PC-3 (cell line): Measurements from ENCODE around the gene SCUBE1. TPM values are rescaled to one million over a fixed set of nuclear protein-coding genes. Genes with fewer than 3 reads are reported as not detected.

Experiments used
- ATAC-seq: fragments of 200-7000 bp; cut with Tn5 transposase; 2 replicates; pipeline ENCODE4 v1.9.1; 2020; ENCODE audit warnings: mild to moderate bottlenecking, moderate library complexity
- BruUV-seq: library from RNA; stranded (reverse); fragments of 400-500 nt; replicated peaks from 2 replicates; lab custom pipeline; 2021; lab: Mats Ljungman, UMichigan
- CTCF ChIA-PET: fragments of 300-600 bp; sonication (Branson Sonifier 250); formaldehyde crosslinking; loops from one replicate; lab custom pipeline; 2022; ENCODE audit warnings: antibody characterized with exemption; lab: Charles Lee
- POLR2A ChIA-PET: fragments of 300-600 bp; sonication (Branson Sonifier 250); formaldehyde crosslinking; loops from one replicate; lab custom pipeline; 2022; ENCODE audit warnings: antibody characterized with exemption; ENCODE audit not compliant: unreplicated experiment; lab: Charles Lee
- DNase-seq: peaks from one replicate; pipeline ENCODE4 v3.0.0-alpha.2; 2015
- H2AFZ ChIP-seq: fragments of 300-600 bp; sonication (generic); 2 replicates; pipeline ENCODE4 v1.6.0; 2016; ENCODE audit warnings: antibody characterized with exemption, low read length
- H3F3A ChIP-seq: fragments of 300-600 bp; sonication (generic); one replicate; pipeline ENCODE4 v1.6.0; 2017; ENCODE audit warnings: antibody characterized with exemption, low read length, control low read depth, mild to moderate bottlenecking; ENCODE audit not compliant: unreplicated experiment
- H3K27ac ChIP-seq: fragments of 300-600 bp; sonication (generic); 2 replicates; pipeline ENCODE4 v1.5.1; 2016; ENCODE audit warnings: mild to moderate bottlenecking, low read length
- H3K27me3 ChIP-seq: fragments of 300-600 bp; sonication (generic); 2 replicates; pipeline ENCODE4 v1.6.1; 2016; ENCODE audit warnings: low read length, mixed read lengths
- H3K36me3 ChIP-seq: fragments of 300-600 bp; sonication (generic); 2 replicates; pipeline ENCODE4 v1.6.1; 2016; ENCODE audit warnings: low read depth, mixed run types, low read length, mixed read lengths
- H3K4me1 ChIP-seq: fragments of 300-600 bp; sonication (generic); 2 replicates; pipeline ENCODE4 v1.5.1; 2016; ENCODE audit warnings: low read length; ENCODE audit not compliant: insufficient read depth
- H3K4me2 ChIP-seq: fragments of 300-600 bp; sonication (generic); 2 replicates; pipeline ENCODE4 v1.6.0; 2016; ENCODE audit warnings: low read length
- H3K4me3 ChIP-seq: fragments of 300-600 bp; sonication (generic); 2 replicates; pipeline ENCODE4 v1.5.1; 2016; ENCODE audit warnings: mild to moderate bottlenecking, low read length, mixed read lengths
- H3K79me2 ChIP-seq: fragments of 300-600 bp; sonication (generic); 2 replicates; pipeline ENCODE4 v1.6.1; 2017; ENCODE audit warnings: low read length, mixed read lengths
- H3K9ac ChIP-seq: fragments of 300-600 bp; sonication (generic); 2 replicates; pipeline ENCODE4 v1.6.0; 2016; ENCODE audit warnings: mild to moderate bottlenecking, low read length
- H3K9me2 ChIP-seq: fragments of 300-600 bp; sonication (generic); replicated peaks from 2 replicates; pipeline ENCODE4 v1.6.1; 2016; ENCODE audit warnings: mixed run types, low read length, mixed read lengths
- H3K9me3 ChIP-seq: fragments of 300-600 bp; sonication (generic); 2 replicates; pipeline ENCODE4 v1.6.1; 2016; ENCODE audit warnings: low read length, mixed read lengths
- H4K20me1 ChIP-seq: fragments of 300-600 bp; sonication (generic); 2 replicates; pipeline ENCODE4 v1.6.1; 2016; ENCODE audit warnings: low read length, mixed read lengths
- CTCF ChIP-seq: fragments of 300-600 bp; sonication (generic); conservative IDR thresholded peaks from 2 replicates; pipeline ENCODE4 v1.5.1; 2017; ENCODE audit warnings: antibody characterized with exemption, low read depth, mild to moderate bottlenecking, low read length
- EZH2 ChIP-seq: fragments of 300-600 bp; sonication (generic); IDR thresholded peaks from one replicate; pipeline ENCODE4 v1.6.1; 2017; ENCODE audit warnings: antibody characterized with exemption, mild to moderate bottlenecking, low read length; ENCODE audit not compliant: unreplicated experiment
- EZH2phosphoT487 ChIP-seq: fragments of 300-600 bp; sonication (generic); IDR thresholded peaks from 2 replicates; pipeline ENCODE4 v1.6.1; 2018; ENCODE audit warnings: mild to moderate bottlenecking, antibody characterized with exemption, low read length, borderline replicate concordance
- intact Hi-C: fragments of 100-400 bp; cut with micrococcal nuclease; formaldehyde crosslinking; loops from 2 replicates; pipeline ENCODE4 v1.9.0; 2023
- total RNA-seq: library from RNA; depleted of rRNA; stranded (reverse); fragments of >200 nt; gene quantifications from 2 replicates; pipeline ENCODE4 v1.2.3, GENCODE V29; 2014

The SCUBE1 gene
- total RNA-seq, 1 experiment from 2014 or later: not detected

GRCh38 chr22:43242627-43243026 is 100.5 kb downstream of the SCUBE1 start:
- H2AFZ ChIP-seq: no peak overlapping the region
- CTCF ChIA-PET: no interaction called here
- no peaks in the 10 kb centered on the region for H3K4me1 ChIP-seq

GRCh38 chr22:43241699-43242386 is 101.3 kb downstream of the SCUBE1 start:
- H3K9me2 ChIP-seq: no peaks in the 10 kb centered on the region
- ATAC-seq: no peak
- no peaks in the 10 kb centered on the region for H3K36me3 ChIP-seq
- H3K4me1 ChIP-seq: no peaks in the 10 kb centered on the region
- intact Hi-C loops: no loop called here
- CTCF ChIA-PET: no interaction called here
- DNase-seq: no peak
- TF ChIP-seq CTCF: no peak
- no peak for TF ChIP-seq EZH2phosphoT487
- TF ChIP-seq EZH2: no peak
- no peak overlapping the region for H2AFZ ChIP-seq
- no peaks in the 10 kb centered on the region for H3K9me3 ChIP-seq
- no peak overlapping the region for H3K9ac ChIP-seq
- H3K27me3 ChIP-seq: no peaks in the 10 kb centered on the region
- no peaks in the 10 kb centered on the region for H3F3A ChIP-seq
- no peaks in the 10 kb centered on the region for H3K79me2 ChIP-seq
- H3K27ac ChIP-seq: no peak overlapping the region
- H4K20me1 ChIP-seq: no peaks in the 10 kb centered on the region
- POLR2A ChIA-PET: no interaction called here
- H3K4me3 ChIP-seq: no peak overlapping the region
- no peak overlapping the region for H3K4me2 ChIP-seq
- BruUV-seq: no TSS peak

More at GRCh38 chr22:43242627-43243026, 100.5 kb downstream of the SCUBE1 start:
- intact Hi-C loops: no loop called here
- Histone ChIP-seq H3K4me2 (no peak overlapping the region), H4K20me1 (no peaks in the 10 kb centered on the region), H3K9me3 (no peaks in the 10 kb centered on the region), H3K9ac (no peak overlapping the region), H3K27ac (no peak overlapping the region), H3K9me2 (no peaks in the 10 kb centered on the region), H3F3A (no peaks in the 10 kb centered on the region), H3K4me3 (no peak overlapping the region), H3K36me3 (no peaks in the 10 kb centered on the region), H3K79me2 (no peaks in the 10 kb centered on the region), H3K27me3 (no peaks in the 10 kb centered on the region)
- POLR2A ChIA-PET: no interaction called here
- DNase-seq: no peak
- ATAC-seq: no peak
- no peak for TF ChIP-seq CTCF
- no peak for TF ChIP-seq EZH2phosphoT487
- no TSS peak for BruUV-seq

GRCh38 chr22:43241138-43241597 is 102.0 kb downstream of the SCUBE1 start:
- POLR2A ChIA-PET: no interaction called here
- Histone ChIP-seq H3K27me3 (no peaks in the 10 kb centered on the region), H4K20me1 (no peaks in the 10 kb centered on the region), H3K4me3 (no peak overlapping the region), H3K27ac (no peak overlapping the region), H3K79me2 (no peaks in the 10 kb centered on the region), H3K36me3 (no peaks in the 10 kb centered on the region), H3F3A (no peaks in the 10 kb centered on the region), H3K9ac (no peak overlapping the region), H2AFZ (no peak overlapping the region), H3K4me2 (no peak overlapping the region), H3K9me3 (no peaks in the 10 kb centered on the region), H3K9me2 (no peaks in the 10 kb centered on the region), H3K4me1 (no peaks in the 10 kb centered on the region)
- no peak for DNase-seq
- no peak for TF ChIP-seq CTCF
- TF ChIP-seq EZH2: no peak
- TF ChIP-seq EZH2phosphoT487: no peak
- CTCF ChIA-PET: no interaction called here
- no peak for ATAC-seq
- intact Hi-C loops: no loop called here
- no TSS peak for BruUV-seq
